VCaP (cell line): ENCODE results near the gene PCDHA4.
"Not testable (repeated sequence)": the region's sequence is repeated elsewhere in the genome, so short reads cannot be mapped to it uniquely, and the experiment has no call there.

Experiments
- H3K27ac ChIP-seq: fragments of 450-650 bp; 2 replicates; pipeline ENCODE4 v1.5.1; 2017
- CTCF ChIP-seq: fragments of 450-650 bp; conservative IDR thresholded peaks from 2 replicates; pipeline ENCODE4 v1.5.1; 2017; ENCODE audit warnings: mild to moderate bottlenecking, moderate library complexity

Gene PCDHA4

GRCh38 chr5:140806834-140807775, at the start of gene PCDHA4:
Gene PCDHA4 (plus strand): TSS chr5:140807068.
- H3K27ac ChIP-seq: no peak within 1 kb of the TSS
- peak; percentile 42 for TF ChIP-seq CTCF

GRCh38 chr5:140764177-140764973, 42.5 kb upstream of the PCDHA4 start:
- no peak for TF ChIP-seq CTCF
- no peak overlapping the region for H3K27ac ChIP-seq

- no peak overlapping the region for H3K27ac ChIP-seq
- no peak for TF ChIP-seq CTCF
Measured at GRCh38 chr5:140767444-140767843, 39.4 kb upstream of the PCDHA4 start.

GRCh38 chr5:140780512-140780911, 26.4 kb upstream of the PCDHA4 start:
- no peak overlapping the region for H3K27ac ChIP-seq
- no peak for TF ChIP-seq CTCF

GRCh38 chr5:140785905-140786686, 20.8 kb upstream of the PCDHA4 start, which contains the start of gene PCDHA1:
Gene PCDHA1 (plus strand): TSS chr5:140786140.
- H3K27ac ChIP-seq: no peak within 1 kb of the TSS
- no peak for TF ChIP-seq CTCF

GRCh38 chr5:140787422-140787821, 19.4 kb upstream of the PCDHA4 start:
- not testable (repeated sequence) for H3K27ac ChIP-seq

- H3K27ac ChIP-seq: not testable (repeated sequence)
Measured at GRCh38 chr5:140787849-140788504, 18.9 kb upstream of the PCDHA4 start.
